ENCODE results near the gene COMMD6.

The COMMD6 gene

DNA sequence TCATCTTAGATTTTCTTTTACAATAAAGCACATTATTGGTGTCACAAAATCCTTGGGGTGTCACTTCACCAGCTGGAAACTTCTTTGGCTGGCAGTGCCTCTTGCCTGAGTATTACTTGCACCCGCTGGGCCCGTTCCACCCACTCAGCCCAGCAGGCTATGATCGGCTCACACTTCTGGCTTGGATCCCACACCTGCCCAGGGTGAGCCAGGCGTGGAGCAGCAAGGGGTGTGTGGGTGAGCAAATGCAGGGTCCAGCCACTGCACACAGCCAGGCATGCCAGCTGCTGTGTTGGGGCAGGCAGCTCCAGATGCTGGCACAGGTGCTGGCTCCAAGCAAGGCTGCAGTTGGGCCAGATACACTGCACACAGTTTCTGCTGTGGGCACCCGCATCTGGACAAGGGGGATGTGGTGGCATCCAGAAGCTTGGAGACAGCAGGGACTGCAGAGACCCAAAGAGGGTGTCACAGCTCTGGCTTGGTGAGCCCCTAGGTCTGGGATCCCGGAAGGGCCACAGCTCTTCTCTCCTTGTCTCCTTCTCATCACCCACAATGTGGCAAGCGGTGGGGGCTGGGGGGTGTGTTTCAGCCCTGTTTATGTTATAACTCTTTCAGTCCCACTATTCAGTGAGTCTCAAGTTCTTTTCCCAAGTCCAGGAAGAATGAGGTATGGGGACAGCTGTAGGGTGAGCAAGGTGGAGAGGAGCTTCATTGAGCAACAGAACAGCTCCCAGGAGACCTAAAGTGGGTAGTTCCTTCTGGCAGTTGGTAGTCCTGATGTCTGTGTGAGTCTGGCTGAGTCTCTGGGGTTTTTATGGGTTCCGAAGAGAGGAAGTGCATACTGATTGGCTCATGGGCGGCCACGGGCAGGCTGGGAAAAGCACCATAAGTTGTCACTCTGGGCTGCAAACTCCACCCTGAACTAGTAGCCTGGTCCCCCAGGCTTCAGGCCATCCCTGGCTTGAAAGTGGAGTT lies 30.3 kb downstream of the COMMD6 start:
- Histone ChIP-seq H4K20me1 (ENCODE audit: insufficient read depth, low read length) (no peaks in the 10 kb centered on the region), H3K4me2 (ENCODE audit: low read length) (peak overlapping the region; percentile 40), H3K9ac (ENCODE audit: low read length) (no peak overlapping the region), H3K79me2 (ENCODE audit: low read length) (no peaks in the 10 kb centered on the region), H2AFZ (ENCODE audit: low read depth, low read length) (no peak overlapping the region), H3K36me3 (replicated peaks; ENCODE audit: low read depth, low read length) (no peaks in the 10 kb centered on the region), H3K4me1 (ENCODE audit: low read length) (peaks cover 54% of the 10 kb centered on the region), H3K4me3 (ENCODE audit: low read length) (no peak overlapping the region), H3K27me3 (ENCODE audit: low read depth, low read length) (peaks cover 14% of the 10 kb centered on the region), H3K9me3 (ENCODE audit: insufficient read depth, low read length) (no peaks in the 10 kb centered on the region), H3K27ac (ENCODE audit: low read length) (no peak overlapping the region)
- TF ChIP-seq EZH2phosphoT487 (IDR thresholded peaks at IDR 0.05; ENCODE audit: low read depth): no peak
- TF ChIP-seq, protein P1, sequence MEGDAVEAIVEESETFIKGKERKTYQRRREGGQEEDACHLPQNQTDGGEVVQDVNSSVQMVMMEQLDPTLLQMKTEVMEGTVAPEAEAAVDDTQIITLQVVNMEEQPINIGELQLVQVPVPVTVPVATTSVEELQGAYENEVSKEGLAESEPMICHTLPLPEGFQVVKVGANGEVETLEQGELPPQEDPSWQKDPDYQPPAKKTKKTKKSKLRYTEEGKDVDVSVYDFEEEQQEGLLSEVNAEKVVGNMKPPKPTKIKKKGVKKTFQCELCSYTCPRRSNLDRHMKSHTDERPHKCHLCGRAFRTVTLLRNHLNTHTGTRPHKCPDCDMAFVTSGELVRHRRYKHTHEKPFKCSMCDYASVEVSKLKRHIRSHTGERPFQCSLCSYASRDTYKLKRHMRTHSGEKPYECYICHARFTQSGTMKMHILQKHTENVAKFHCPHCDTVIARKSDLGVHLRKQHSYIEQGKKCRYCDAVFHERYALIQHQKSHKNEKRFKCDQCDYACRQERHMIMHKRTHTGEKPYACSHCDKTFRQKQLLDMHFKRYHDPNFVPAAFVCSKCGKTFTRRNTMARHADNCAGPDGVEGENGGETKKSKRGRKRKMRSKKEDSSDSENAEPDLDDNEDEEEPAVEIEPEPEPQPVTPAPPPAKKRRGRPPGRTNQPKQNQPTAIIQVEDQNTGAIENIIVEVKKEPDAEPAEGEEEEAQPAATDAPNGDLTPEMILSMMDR (IDR thresholded peaks at IDR 0.05; ENCODE audit: low read depth, low read length): no peak

DNA sequence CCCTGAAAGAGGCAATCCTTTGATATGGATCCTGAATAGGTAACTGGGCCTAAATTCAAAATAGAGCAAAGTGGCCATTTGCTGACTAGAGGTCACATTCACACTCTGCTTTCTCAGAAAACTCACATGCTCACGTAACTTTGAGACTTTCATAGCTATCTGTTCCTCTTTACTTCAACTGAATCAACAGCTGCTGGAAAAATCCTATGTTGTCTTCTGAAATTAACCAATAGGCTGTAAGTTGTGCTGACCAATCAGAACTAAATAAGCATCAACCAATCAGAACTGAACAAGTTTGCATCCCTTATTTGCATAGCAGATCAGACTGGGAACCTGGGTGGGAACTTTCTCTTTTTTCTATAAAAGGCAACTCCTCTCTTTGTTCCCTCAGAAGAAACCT lies 31.6 kb downstream of the COMMD6 start:
- no peaks in the 10 kb centered on the region for H3K9me3 ChIP-seq (ENCODE audit: insufficient read depth, low read length)
- no peaks in the 10 kb centered on the region for H3K36me3 ChIP-seq (replicated peaks; ENCODE audit: low read depth, low read length)
- no peaks in the 10 kb centered on the region for H4K20me1 ChIP-seq (ENCODE audit: insufficient read depth, low read length)
- TF ChIP-seq, protein P1 (IDR thresholded peaks at IDR 0.05; ENCODE audit: low read depth, low read length): no peak
- TF ChIP-seq EZH2phosphoT487 (IDR thresholded peaks at IDR 0.05; ENCODE audit: low read depth): no peak
- H2AFZ ChIP-seq (ENCODE audit: low read depth, low read length): no peak overlapping the region
- H3K4me1 ChIP-seq (ENCODE audit: low read length): peaks cover 41% of the 10 kb centered on the region
- no peak overlapping the region for H3K4me3 ChIP-seq (ENCODE audit: low read length)
- no peak overlapping the region for H3K27ac ChIP-seq (ENCODE audit: low read length)
- 0 out of 2 replicates have a peak overlapping the region, but pooled peaks have one; percentile 1 for H3K4me2 ChIP-seq (ENCODE audit: low read length)
- H3K27me3 ChIP-seq (ENCODE audit: low read depth, low read length): peaks cover 8% of the 10 kb centered on the region; the same call in 1 of the 2 replicates
- no peaks in the 10 kb centered on the region for H3K79me2 ChIP-seq (ENCODE audit: low read length)
- no peak overlapping the region for H3K9ac ChIP-seq (ENCODE audit: low read length)

DNA sequence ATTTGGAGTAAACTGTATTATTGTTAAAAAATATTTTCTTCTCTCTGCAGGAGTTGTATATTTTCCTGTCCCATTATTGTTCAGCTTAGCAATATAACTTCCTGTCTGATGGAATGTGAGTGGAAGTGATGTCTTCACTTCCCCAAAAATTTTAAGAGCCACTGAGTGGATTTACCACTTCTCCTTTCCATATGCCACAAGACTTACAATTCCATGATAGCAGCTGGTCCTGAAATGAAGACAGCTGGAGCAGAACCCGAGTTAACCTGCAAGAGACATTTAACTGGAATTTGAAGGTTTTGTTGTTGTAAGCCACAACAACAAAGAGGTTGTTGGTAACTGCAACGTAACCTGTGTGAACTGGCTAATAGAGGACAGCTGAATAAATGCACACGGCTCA lies 32.3 kb downstream of the COMMD6 start:
- no peak overlapping the region for H2AFZ ChIP-seq (ENCODE audit: low read depth, low read length)
- H3K36me3 ChIP-seq (replicated peaks; ENCODE audit: low read depth, low read length): no peaks in the 10 kb centered on the region
- H3K4me1 ChIP-seq (ENCODE audit: low read length): peaks cover 34% of the 10 kb centered on the region
- H3K4me3 ChIP-seq (ENCODE audit: low read length): no peak overlapping the region
- peaks cover 7% of the 10 kb centered on the region; the same call in 1 of the 2 replicates for H3K27me3 ChIP-seq (ENCODE audit: low read depth, low read length)
- H3K4me2 ChIP-seq (ENCODE audit: low read length): peak overlapping the region; percentile 1; the same call in 1 of the 2 replicates
- H3K9ac ChIP-seq (ENCODE audit: low read length): no peak overlapping the region
- TF ChIP-seq, protein P1 (IDR thresholded peaks at IDR 0.05; ENCODE audit: low read depth, low read length): no peak
- no peak for TF ChIP-seq EZH2phosphoT487 (IDR thresholded peaks at IDR 0.05; ENCODE audit: low read depth)
- H3K9me3 ChIP-seq (ENCODE audit: insufficient read depth, low read length): no peaks in the 10 kb centered on the region
- H3K79me2 ChIP-seq (ENCODE audit: low read length): no peaks in the 10 kb centered on the region
- no peaks in the 10 kb centered on the region for H4K20me1 ChIP-seq (ENCODE audit: insufficient read depth, low read length)
- H3K27ac ChIP-seq (ENCODE audit: low read length): no peak overlapping the region

DNA sequence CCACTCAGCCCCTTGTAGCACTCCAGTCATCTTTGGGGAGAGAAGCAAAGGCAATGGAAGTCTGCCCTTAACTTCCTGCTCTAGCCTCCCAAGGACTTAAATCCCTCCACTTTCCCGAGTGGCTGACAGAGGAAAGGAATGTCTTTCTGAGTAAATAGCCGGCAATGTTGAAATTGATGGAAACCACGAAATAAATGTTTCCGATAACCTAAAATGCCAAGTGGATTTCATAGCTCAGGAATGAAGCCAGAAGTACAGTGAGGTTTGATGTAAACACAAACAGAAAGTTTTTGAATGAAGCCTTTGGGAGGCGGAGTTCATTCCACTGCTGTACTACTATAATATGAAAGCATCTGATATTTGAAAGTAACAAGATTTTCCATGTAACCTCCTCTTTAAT lies 41.7 kb downstream of the COMMD6 start:
- no peak for TF ChIP-seq EZH2phosphoT487 (IDR thresholded peaks at IDR 0.05; ENCODE audit: low read depth)
- TF ChIP-seq, protein P1 (IDR thresholded peaks at IDR 0.05; ENCODE audit: low read depth, low read length): no peak
- Histone ChIP-seq H3K27ac (ENCODE audit: low read length) (no peak overlapping the region), H3K4me3 (ENCODE audit: low read length) (no peak overlapping the region), H4K20me1 (ENCODE audit: insufficient read depth, low read length) (no peaks in the 10 kb centered on the region), H3K27me3 (ENCODE audit: low read depth, low read length) (peaks cover 28% of the 10 kb centered on the region), H3K36me3 (replicated peaks; ENCODE audit: low read depth, low read length) (no peaks in the 10 kb centered on the region), H3K9me3 (ENCODE audit: insufficient read depth, low read length) (no peaks in the 10 kb centered on the region), H3K79me2 (ENCODE audit: low read length) (no peaks in the 10 kb centered on the region), H3K9ac (ENCODE audit: low read length) (no peak overlapping the region), H2AFZ (ENCODE audit: low read depth, low read length) (no peak overlapping the region), H3K4me2 (ENCODE audit: low read length) (no peak overlapping the region), H3K4me1 (ENCODE audit: low read length) (no peaks in the 10 kb centered on the region)
